ENCODE results near the gene AKNAD1. TPM values are rescaled to one million over a fixed set of nuclear protein-coding genes. Genes with fewer than 3 reads are reported as not detected.

AKNAD1 gene
- polyA plus RNA-seq, 1 of the 3 experiments (the other 2 are of a cell fraction), result 0.71 TPM

- no peaks in the 10 kb centered on the region for H3K27me3 ChIP-seq (ENCODE audit: insufficient read depth)
- H3K36me3 ChIP-seq (replicated peaks in 1 of 2; ENCODE audit: control insufficient read depth in 1 of 2, insufficient read depth in 2 of 2, low read length in 1 of 2), result peaks cover 0 to 3% of the 10 kb centered on the region in 2 experiments
- no peak for DNase-seq
- H3K9ac ChIP-seq, result no peak overlapping the region
- H3K9me3 ChIP-seq, result no peaks in the 10 kb centered on the region
- WGBS (ENCODE audit: low lambda C conversion rate), result 91% methylated on average over 4 of the region's 4 CpGs
- peaks cover 2 to 7% of the 10 kb centered on the region in 2 experiments; a peak in 3 of 4 replicates for H3K4me1 ChIP-seq (ENCODE audit: control insufficient read depth in 1 of 2, insufficient read depth in 2 of 2, low read depth in 1 of 2, low read length in 1 of 2)
- no peaks in the 10 kb centered on the region for H3K9me2 ChIP-seq
- ChIA-PET POLR2A (no interaction called here), CTCF (interaction anchor here (1.0 to 6.7 kb wide), 2 partner anchors 65 to 250 kb away, joined by 3 to 104 read pairs; no protein-coding TSS in a partner anchor)
- no peak overlapping the region for H3K4me3 ChIP-seq (ENCODE audit: low read depth in 2 of 2, low read length in 1 of 2)
- no peaks in the 10 kb centered on the region for H4K20me1 ChIP-seq (ENCODE audit: insufficient read depth)
- no peak overlapping the region for H2AFZ ChIP-seq (ENCODE audit: low read depth)
- peaks cover 2% of the 10 kb centered on the region for H3F3A ChIP-seq (replicated peaks; ENCODE audit: insufficient read depth)
- H3K27ac ChIP-seq (ENCODE audit: low read depth in 2 of 2, low read length in 1 of 2), result peak overlapping the region in 1 of 2 experiments; percentile 27; a peak in 3 of 4 replicates
- no peak for TF ChIP-seq SIN3A (IDR thresholded peaks at IDR 0.05; ENCODE audit: borderline replicate concordance, low read depth, low read length)
- TF ChIP-seq CTCF (IDR thresholded peaks at IDR 0.05), result no peak
- no peak for TF ChIP-seq GATA2 (CRISPR knock-in tag; IDR thresholded peaks at IDR 0.05)
- TF ChIP-seq TAF1 (IDR thresholded peaks at IDR 0.05; ENCODE audit: borderline replicate concordance, low read depth, low read length), result no peak
- TF ChIP-seq RCOR1 (IDR thresholded peaks at IDR 0.05; ENCODE audit: low read length), result no peak
- H3K4me2 ChIP-seq, result 0 out of 2 replicates have a peak overlapping the region, but pooled peaks have one; percentile 26
- H3K79me2 ChIP-seq (ENCODE audit: insufficient read depth), result peaks cover 36% of the 10 kb centered on the region; the same call in 1 of the 2 replicates
These were observed 36.2 kb upstream of the AKNAD1 start for GRCh38 chr1:108893141-108893530.

DNA sequence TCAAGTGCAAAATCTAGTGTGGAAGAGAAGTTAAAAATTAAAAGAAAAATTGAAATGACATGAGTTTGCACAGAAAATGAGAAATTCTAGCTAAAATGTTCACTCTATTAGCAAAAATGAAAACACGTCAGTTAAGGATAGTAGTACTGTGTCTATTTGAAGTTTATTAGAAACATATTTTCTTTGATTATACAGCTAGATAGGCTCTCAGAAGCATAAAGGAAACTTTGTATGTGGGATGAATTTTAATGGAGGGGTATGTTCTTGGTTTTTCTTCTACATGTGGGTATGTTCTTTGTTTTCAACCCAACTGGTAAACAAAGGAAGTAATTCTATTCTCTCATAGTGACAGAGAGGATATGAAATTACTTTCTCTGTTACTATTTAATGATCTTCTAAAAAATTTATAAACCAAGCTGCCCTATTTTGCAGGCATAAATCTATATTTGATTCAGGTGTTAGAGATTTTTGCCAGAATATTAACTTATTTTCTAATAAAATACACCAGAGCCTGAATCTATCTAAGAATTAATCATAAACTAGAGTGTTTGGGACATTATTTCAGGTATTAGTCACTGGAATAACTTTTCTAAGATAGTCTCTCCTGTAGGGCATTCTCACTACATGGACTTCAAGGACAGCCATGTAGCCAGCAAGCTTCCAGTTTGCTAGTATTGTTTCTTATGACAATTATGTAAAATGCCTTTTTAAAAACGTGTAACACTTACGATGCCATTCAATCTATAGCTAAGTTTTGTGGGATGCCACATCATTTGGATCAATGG is 35.7 kb upstream of the AKNAD1 start:
- WGBS (ENCODE audit: low lambda C conversion rate), result 78% methylated on average over 3 of the region's 3 CpGs
- CTCF ChIA-PET, result interaction anchor here (0.6 to 1.0 kb wide), 4 partner anchors 25 to 249 kb away, joined by 3 read pairs; no protein-coding TSS in a partner anchor
- peak overlapping the region; percentile 27 to 47; a peak in 3 of 4 replicates for H3K27ac ChIP-seq (ENCODE audit: low read depth in 2 of 2, low read length in 1 of 2)
- TF ChIP-seq TEAD4 (IDR thresholded peaks at IDR 0.05; ENCODE audit: borderline replicate concordance, insufficient read depth) (no peak), FOXM1 (IDR thresholded peaks at IDR 0.05; ENCODE audit: low read depth) (no peak), REST (IDR thresholded peaks at IDR 0.05; ENCODE audit: low read depth, low read length) (no peak), ZBTB33 (IDR thresholded peaks at IDR 0.05; ENCODE audit: borderline replicate concordance, low read depth) (no peak), SMC3 (IDR thresholded peaks at IDR 0.05; ENCODE audit: low read depth, low read length) (no peak), RAD21 (IDR thresholded peaks at IDR 0.05; ENCODE audit: low read length) (no peak), TAF1 (IDR thresholded peaks at IDR 0.05; ENCODE audit: borderline replicate concordance, low read depth, low read length) (no peak), RXRA (IDR thresholded peaks at IDR 0.05; ENCODE audit: borderline replicate concordance, low read depth) (no peak), ELF1 (IDR thresholded peaks at IDR 0.05) (no peak), NRF1 (IDR thresholded peaks at IDR 0.05; ENCODE audit: low read depth, low read length) (no peak), YY1 (IDR thresholded peaks at IDR 0.05; ENCODE audit: low read depth) (no peak), RFX5 (IDR thresholded peaks at IDR 0.05; ENCODE audit: low read length) (no peak), JUND (IDR thresholded peaks at IDR 0.05) (no peak), GATA2 (CRISPR knock-in tag; IDR thresholded peaks at IDR 0.05) (no peak)
- TF ChIP-seq, protein P1, sequence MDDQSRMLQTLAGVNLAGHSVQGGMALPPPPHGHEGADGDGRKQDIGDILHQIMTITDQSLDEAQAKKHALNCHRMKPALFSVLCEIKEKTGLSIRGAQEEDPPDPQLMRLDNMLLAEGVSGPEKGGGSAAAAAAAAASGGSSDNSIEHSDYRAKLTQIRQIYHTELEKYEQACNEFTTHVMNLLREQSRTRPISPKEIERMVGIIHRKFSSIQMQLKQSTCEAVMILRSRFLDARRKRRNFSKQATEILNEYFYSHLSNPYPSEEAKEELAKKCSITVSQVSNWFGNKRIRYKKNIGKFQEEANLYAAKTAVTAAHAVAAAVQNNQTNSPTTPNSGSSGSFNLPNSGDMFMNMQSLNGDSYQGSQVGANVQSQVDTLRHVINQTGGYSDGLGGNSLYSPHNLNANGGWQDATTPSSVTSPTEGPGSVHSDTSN (IDR thresholded peaks at IDR 0.05), result no peak

More for the DNA sequence above, 35.7 kb upstream of the AKNAD1 start:
- Histone ChIP-seq H3K4me1 (ENCODE audit: control insufficient read depth in 1 of 2, insufficient read depth in 2 of 2, low read depth in 1 of 2, low read length in 1 of 2) (peaks cover 0 to 7% of the 10 kb centered on the region in 2 experiments; a peak in 3 of 4 replicates), H3K9me2 (no peaks in the 10 kb centered on the region), H3K4me2 (peak overlapping the region; percentile 26; the same call in 1 of the 2 replicates), H3F3A (replicated peaks; ENCODE audit: insufficient read depth) (no peaks in the 10 kb centered on the region), H2AFZ (ENCODE audit: low read depth) (no peak overlapping the region), H4K20me1 (ENCODE audit: insufficient read depth) (no peaks in the 10 kb centered on the region), H3K9ac (no peak overlapping the region), H3K36me3 (replicated peaks in 1 of 2; ENCODE audit: control insufficient read depth in 1 of 2, insufficient read depth in 2 of 2, low read length in 1 of 2) (peaks cover 0 to 3% of the 10 kb centered on the region in 2 experiments), H3K9me3 (no peaks in the 10 kb centered on the region), H3K79me2 (ENCODE audit: insufficient read depth) (peaks cover 36% of the 10 kb centered on the region; the same call in 1 of the 2 replicates), H3K4me3 (ENCODE audit: low read depth in 2 of 2, low read length in 1 of 2) (no peak overlapping the region), H3K27me3 (ENCODE audit: insufficient read depth) (no peaks in the 10 kb centered on the region)
- no peak for DNase-seq
- POLR2A ChIA-PET, result no interaction called here
